HL-60 (cell line): Measurements from ENCODE around the gene GMDS.

Experiments
- POLR2AphosphoS5 ChIP-seq: IDR thresholded peaks from 2 replicates; pipeline ENCODE4 v1.6.1; 2012; ENCODE audit warnings: low read depth
- SPI1 ChIP-seq: IDR thresholded peaks from 2 replicates; pipeline ENCODE4 v1.6.1; 2012; ENCODE audit warnings: low read depth, mild to moderate bottlenecking, borderline replicate concordance
- TF ChIP-seq, protein P1 (sequence below): IDR thresholded peaks from one replicate; pipeline ENCODE4 v1.5.1; 2011; ENCODE audit warnings: low read length, control low read depth, inconsistent platforms; ENCODE audit not compliant: insufficient read depth

- TF ChIP-seq, protein P1, sequence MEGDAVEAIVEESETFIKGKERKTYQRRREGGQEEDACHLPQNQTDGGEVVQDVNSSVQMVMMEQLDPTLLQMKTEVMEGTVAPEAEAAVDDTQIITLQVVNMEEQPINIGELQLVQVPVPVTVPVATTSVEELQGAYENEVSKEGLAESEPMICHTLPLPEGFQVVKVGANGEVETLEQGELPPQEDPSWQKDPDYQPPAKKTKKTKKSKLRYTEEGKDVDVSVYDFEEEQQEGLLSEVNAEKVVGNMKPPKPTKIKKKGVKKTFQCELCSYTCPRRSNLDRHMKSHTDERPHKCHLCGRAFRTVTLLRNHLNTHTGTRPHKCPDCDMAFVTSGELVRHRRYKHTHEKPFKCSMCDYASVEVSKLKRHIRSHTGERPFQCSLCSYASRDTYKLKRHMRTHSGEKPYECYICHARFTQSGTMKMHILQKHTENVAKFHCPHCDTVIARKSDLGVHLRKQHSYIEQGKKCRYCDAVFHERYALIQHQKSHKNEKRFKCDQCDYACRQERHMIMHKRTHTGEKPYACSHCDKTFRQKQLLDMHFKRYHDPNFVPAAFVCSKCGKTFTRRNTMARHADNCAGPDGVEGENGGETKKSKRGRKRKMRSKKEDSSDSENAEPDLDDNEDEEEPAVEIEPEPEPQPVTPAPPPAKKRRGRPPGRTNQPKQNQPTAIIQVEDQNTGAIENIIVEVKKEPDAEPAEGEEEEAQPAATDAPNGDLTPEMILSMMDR, result no peak
- no peak for TF ChIP-seq SPI1
- TF ChIP-seq POLR2AphosphoS5, result peak; percentile 6; the same call in 1 of the 2 replicates
Measured at GRCh38 chr6:2245877-2246863, 765 bp upstream of the GMDS start.
